ENCODE data around the gene IER5L.
A peak's percentile ranks its signal among the peaks of the same experiment; 100 is the strongest.

Gene IER5L

DNA sequence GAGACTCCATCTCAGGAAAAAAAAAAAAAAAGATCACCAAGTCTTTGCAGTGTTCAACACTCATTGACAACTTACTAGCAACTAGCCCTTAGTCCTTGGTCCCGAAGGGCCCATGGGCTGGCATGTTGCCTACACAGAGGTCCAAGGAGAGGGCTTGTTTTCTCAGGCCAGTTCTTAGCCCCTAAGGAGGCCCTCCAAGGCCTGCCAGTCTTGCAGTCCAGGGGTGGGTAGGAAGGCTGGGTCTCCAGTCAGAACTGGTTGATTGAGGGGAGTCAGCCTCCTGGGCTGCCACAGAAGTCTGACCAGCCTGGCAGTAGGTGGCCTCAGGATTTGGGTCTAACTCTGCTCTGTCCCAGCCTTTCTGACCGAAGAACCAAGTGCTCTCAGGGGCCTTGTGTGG, 32.7 kb downstream of the IER5L start:
- no peaks in the 10 kb centered on the region for H4K20me1 ChIP-seq (ENCODE audit: insufficient read depth, low read length)
- no peak overlapping the region for H3K4me3 ChIP-seq (ENCODE audit: low read length)
- H3K36me3 ChIP-seq (replicated peaks; ENCODE audit: insufficient read depth, low read length) = no peaks in the 10 kb centered on the region; the same call in 1 of the 2 replicates
- peaks cover 19% of the 10 kb centered on the region for H3K79me2 ChIP-seq (ENCODE audit: low read length)
- peaks cover 1% of the 10 kb centered on the region for H3F3A ChIP-seq (ENCODE audit: insufficient read depth, low read length)
- DNase-seq = no peak
- H2AFZ ChIP-seq (ENCODE audit: low read length) = no peak overlapping the region
- H3K4me1 ChIP-seq (ENCODE audit: low read length) = peaks cover 6% of the 10 kb centered on the region
- TF ChIP-seq, protein P1, sequence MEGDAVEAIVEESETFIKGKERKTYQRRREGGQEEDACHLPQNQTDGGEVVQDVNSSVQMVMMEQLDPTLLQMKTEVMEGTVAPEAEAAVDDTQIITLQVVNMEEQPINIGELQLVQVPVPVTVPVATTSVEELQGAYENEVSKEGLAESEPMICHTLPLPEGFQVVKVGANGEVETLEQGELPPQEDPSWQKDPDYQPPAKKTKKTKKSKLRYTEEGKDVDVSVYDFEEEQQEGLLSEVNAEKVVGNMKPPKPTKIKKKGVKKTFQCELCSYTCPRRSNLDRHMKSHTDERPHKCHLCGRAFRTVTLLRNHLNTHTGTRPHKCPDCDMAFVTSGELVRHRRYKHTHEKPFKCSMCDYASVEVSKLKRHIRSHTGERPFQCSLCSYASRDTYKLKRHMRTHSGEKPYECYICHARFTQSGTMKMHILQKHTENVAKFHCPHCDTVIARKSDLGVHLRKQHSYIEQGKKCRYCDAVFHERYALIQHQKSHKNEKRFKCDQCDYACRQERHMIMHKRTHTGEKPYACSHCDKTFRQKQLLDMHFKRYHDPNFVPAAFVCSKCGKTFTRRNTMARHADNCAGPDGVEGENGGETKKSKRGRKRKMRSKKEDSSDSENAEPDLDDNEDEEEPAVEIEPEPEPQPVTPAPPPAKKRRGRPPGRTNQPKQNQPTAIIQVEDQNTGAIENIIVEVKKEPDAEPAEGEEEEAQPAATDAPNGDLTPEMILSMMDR (IDR thresholded peaks at IDR 0.05; ENCODE audit: low read length) = no peak
- TF ChIP-seq EZH2phosphoT487 (IDR thresholded peaks at IDR 0.05; ENCODE audit: low read length) (no peak), EZH2 (optimal IDR thresholded peaks at IDR 0.05; ENCODE audit: low read depth, low read length) (no peak)
- H3K4me2 ChIP-seq (ENCODE audit: low read depth, low read length) = no peak overlapping the region
- no peaks in the 10 kb centered on the region for H3K9me3 ChIP-seq (replicated peaks; ENCODE audit: insufficient read depth, low read length)
- H3K9me2 ChIP-seq (replicated peaks; ENCODE audit: insufficient read depth, low read length) = no peaks in the 10 kb centered on the region
- H3K27ac ChIP-seq (ENCODE audit: low read length) = no peak overlapping the region
- no peak overlapping the region for H3K9ac ChIP-seq (ENCODE audit: low read length)
- H3K27me3 ChIP-seq (replicated peaks; ENCODE audit: insufficient read depth, low read length) = no peaks in the 10 kb centered on the region

DNA sequence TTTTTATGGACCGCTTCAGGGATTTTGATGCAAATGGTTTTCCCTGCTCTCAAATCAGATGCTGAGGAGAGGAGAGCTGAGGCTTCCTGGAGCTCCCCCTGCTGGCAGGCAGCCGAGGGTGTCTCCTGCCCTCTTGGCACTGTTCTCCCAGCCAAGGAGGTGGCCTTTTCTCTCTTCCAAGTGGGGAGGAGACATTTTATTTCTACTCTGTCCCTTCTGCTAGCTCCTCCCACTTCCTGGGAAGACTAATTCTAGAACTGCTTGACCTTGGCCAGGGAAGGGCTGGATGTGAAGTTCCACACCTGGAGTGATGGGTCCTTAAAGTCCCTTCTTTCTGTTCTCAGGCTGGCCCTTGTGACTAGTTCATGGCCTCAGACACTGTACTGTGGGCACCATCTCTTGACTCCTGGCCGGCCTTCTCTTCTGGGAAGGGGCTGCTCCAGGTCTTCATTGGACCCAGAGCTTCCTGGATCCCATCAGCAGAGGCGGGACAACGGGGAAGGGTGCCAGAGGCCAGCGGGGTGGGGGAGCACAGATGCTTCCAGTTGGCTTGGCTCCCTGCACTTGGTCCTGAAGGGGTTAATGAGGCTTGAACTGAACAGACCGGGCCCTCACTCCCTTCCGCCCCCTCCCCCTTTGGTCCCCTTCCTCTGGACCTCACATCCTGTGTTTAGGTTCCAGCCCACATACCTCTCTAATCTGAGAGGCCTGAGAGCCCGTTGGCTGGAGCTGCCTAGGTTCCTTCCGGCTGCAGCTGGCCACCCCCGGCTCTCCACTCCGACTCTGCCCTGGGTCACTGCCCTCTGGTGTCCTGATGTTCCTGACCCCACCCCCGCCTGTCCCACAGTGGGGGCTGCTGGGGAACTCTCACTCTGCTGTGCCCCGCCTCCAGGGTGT, 34.8 kb downstream of the IER5L start:
- Histone ChIP-seq H4K20me1 (ENCODE audit: insufficient read depth, low read length) (no peaks in the 10 kb centered on the region), H3F3A (ENCODE audit: insufficient read depth, low read length) (peaks cover 11% of the 10 kb centered on the region), H3K36me3 (replicated peaks; ENCODE audit: insufficient read depth, low read length) (no peaks in the 10 kb centered on the region), H3K27ac (ENCODE audit: low read length) (no peak overlapping the region), H3K79me2 (ENCODE audit: low read length) (peaks cover 21% of the 10 kb centered on the region), H3K9ac (ENCODE audit: low read length) (no peak overlapping the region), H3K27me3 (replicated peaks; ENCODE audit: insufficient read depth, low read length) (no peaks in the 10 kb centered on the region), H3K4me1 (ENCODE audit: low read length) (peaks cover 14% of the 10 kb centered on the region), H3K4me2 (ENCODE audit: low read depth, low read length) (no peak overlapping the region), H3K9me2 (replicated peaks; ENCODE audit: insufficient read depth, low read length) (no peaks in the 10 kb centered on the region), H3K4me3 (ENCODE audit: low read length) (no peak overlapping the region), H2AFZ (ENCODE audit: low read length) (no peak overlapping the region), H3K9me3 (replicated peaks; ENCODE audit: insufficient read depth, low read length) (no peaks in the 10 kb centered on the region)
- TF ChIP-seq, protein P1 (IDR thresholded peaks at IDR 0.05; ENCODE audit: low read length) = peak; percentile 91
- TF ChIP-seq EZH2 (optimal IDR thresholded peaks at IDR 0.05; ENCODE audit: low read depth, low read length) = no peak
- DNase-seq = peak; percentile 55

DNA sequence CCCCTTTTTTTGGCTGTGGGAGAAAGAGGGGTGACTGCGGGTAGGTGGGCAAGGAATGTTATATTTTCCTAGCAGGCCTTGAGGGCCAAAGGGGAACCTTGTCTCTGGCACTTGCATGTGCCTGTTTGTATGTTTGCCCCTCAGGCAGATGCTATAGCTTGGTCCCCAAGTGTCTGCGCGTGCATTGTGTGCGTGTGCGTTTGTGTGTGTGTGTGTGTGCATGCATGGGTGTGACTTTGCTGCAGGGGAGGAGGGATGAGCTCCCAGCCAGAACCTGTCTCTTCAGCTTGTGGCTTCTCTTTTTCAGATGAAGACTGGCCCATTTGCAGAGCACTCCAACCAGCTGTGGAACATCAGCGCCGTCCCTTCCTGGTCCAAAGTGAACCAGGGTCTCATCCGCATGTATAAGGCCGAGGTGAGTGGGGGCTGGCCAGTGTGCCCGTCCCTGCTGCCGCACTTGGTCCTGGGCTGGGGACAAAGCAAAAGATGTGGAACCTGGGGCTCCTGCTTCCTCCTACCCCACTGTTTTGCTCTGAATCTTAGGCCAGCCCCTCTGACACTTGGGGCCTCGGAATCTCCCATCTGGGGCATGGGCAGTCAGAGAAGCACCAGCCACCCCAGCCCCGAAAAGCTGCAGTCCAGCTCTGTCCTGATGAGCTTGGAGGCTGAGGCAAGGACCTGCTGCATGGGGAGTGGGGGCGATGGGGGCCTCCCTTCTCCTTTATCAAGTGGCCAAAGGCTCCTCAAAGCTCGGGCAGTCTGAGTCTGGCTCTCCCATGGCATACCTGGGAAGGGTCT, 35.7 kb downstream of the IER5L start:
- no peak overlapping the region for H3K9ac ChIP-seq (ENCODE audit: low read length)
- H3K4me2 ChIP-seq (ENCODE audit: low read depth, low read length) = no peak overlapping the region
- H3K9me3 ChIP-seq (replicated peaks; ENCODE audit: insufficient read depth, low read length) = no peaks in the 10 kb centered on the region
- peaks cover 21% of the 10 kb centered on the region for H3K79me2 ChIP-seq (ENCODE audit: low read length)
- TF ChIP-seq EZH2 (optimal IDR thresholded peaks at IDR 0.05; ENCODE audit: low read depth, low read length) (no peak), EZH2phosphoT487 (IDR thresholded peaks at IDR 0.05; ENCODE audit: low read length) (no peak)
- TF ChIP-seq, protein P1 (IDR thresholded peaks at IDR 0.05; ENCODE audit: low read length) = no peak
- H3K9me2 ChIP-seq (replicated peaks; ENCODE audit: insufficient read depth, low read length) = no peaks in the 10 kb centered on the region
- H3K4me1 ChIP-seq (ENCODE audit: low read length) = peaks cover 14% of the 10 kb centered on the region
- no peak overlapping the region for H3K4me3 ChIP-seq (ENCODE audit: low read length)
- peaks cover 11% of the 10 kb centered on the region for H3F3A ChIP-seq (ENCODE audit: insufficient read depth, low read length)
- no peak overlapping the region for H2AFZ ChIP-seq (ENCODE audit: low read length)
- DNase-seq = no peak
- H4K20me1 ChIP-seq (ENCODE audit: insufficient read depth, low read length) = no peaks in the 10 kb centered on the region
- no peaks in the 10 kb centered on the region for H3K36me3 ChIP-seq (replicated peaks; ENCODE audit: insufficient read depth, low read length)
- no peak overlapping the region for H3K27ac ChIP-seq (ENCODE audit: low read length)
- no peaks in the 10 kb centered on the region for H3K27me3 ChIP-seq (replicated peaks; ENCODE audit: insufficient read depth, low read length)

All from MM.1S (cell line).